ENCODE results near the gene PGAM2.

DNA sequence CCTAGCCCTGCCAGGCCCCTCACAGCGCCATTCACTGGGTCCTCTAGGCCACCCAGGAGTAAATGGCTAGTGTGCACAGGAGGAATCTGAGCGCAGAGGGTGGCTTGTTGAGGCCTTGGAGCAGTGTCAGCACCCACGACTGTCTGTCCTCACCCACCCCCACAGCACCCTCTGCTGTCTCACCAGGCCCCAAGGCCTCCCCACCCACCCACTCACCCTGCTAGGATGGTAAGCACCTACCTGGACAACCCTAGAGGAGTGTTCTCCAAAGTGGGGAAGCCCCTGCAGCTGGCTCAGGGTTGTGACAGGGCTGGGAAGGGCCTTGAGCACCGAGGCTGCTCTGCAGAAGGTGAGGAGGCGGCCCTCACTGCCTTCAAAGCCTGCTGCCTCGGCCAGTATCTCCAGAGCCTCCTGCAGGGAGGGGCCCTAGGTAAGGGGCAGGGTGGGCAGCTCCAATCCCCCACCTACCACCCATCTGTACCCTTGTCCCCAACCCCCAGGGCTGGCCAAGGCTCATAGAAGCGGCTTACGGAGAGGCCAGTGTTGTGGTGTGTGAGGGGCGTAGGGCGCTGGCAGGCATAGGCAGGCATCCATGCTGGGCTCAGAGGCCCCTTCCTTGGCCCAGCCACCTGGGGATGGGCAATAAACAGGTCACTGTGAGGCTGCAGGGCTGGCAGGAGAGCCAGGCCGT is 14.1 kb upstream of the PGAM2 start:
- TF ChIP-seq, protein P1, sequence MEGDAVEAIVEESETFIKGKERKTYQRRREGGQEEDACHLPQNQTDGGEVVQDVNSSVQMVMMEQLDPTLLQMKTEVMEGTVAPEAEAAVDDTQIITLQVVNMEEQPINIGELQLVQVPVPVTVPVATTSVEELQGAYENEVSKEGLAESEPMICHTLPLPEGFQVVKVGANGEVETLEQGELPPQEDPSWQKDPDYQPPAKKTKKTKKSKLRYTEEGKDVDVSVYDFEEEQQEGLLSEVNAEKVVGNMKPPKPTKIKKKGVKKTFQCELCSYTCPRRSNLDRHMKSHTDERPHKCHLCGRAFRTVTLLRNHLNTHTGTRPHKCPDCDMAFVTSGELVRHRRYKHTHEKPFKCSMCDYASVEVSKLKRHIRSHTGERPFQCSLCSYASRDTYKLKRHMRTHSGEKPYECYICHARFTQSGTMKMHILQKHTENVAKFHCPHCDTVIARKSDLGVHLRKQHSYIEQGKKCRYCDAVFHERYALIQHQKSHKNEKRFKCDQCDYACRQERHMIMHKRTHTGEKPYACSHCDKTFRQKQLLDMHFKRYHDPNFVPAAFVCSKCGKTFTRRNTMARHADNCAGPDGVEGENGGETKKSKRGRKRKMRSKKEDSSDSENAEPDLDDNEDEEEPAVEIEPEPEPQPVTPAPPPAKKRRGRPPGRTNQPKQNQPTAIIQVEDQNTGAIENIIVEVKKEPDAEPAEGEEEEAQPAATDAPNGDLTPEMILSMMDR (conservative IDR thresholded peaks at IDR 0.05; ENCODE audit: low read length): no peak
- TF ChIP-seq EZH2phosphoT487 (IDR thresholded peaks at IDR 0.05; ENCODE audit: borderline replicate concordance): no peak
